Measurements from ENCODE around the gene RABGAP1.

- TF ChIP-seq ELF4 (IDR thresholded peaks at IDR 0.05) (no peak), TARDBP (IDR thresholded peaks at IDR 0.05) (no peak), BHLHE40 (IDR thresholded peaks at IDR 0.05; ENCODE audit: borderline replicate concordance) (no peak)
Measured at GRCh38 chr9:123119566-123119965, 178.7 kb downstream of the RABGAP1 start.
